ENCODE data around the gene CDH4. TPM values are rescaled to one million over a fixed set of nuclear protein-coding genes. Genes with fewer than 3 reads are reported as not detected.

Gene CDH4
- polyA plus RNA-seq, 1 donor: 1.7 TPM

GRCh38 chr20:61760321-61760720 lies 508.3 kb downstream of the CDH4 start:
- Histone ChIP-seq H3K4me1 (ENCODE audit: control insufficient read depth, insufficient read depth, low read length) (no peaks in the 10 kb centered on the region), H3K27me3 (ENCODE audit: control insufficient read depth, insufficient read depth, low read length) (no peaks in the 10 kb centered on the region), H3K36me3 (ENCODE audit: control insufficient read depth, insufficient read depth, low read length) (no peaks in the 10 kb centered on the region), H3K9me3 (ENCODE audit: control insufficient read depth, low read depth, low read length) (no peaks in the 10 kb centered on the region), H3K27ac (ENCODE audit: low read length) (no peak overlapping the region), H3K4me3 (ENCODE audit: low read length) (no peak overlapping the region)
- DNase-seq: no peak
- no CpG with 5 or more reads among the region's 11 CpGs for WGBS (ENCODE audit: insufficient coverage, low lambda C conversion rate)

GRCh38 chr20:61760731-61761130 lies 508.7 kb downstream of the CDH4 start:
- H3K36me3 ChIP-seq (ENCODE audit: control insufficient read depth, insufficient read depth, low read length): no peaks in the 10 kb centered on the region
- no peaks in the 10 kb centered on the region for H3K9me3 ChIP-seq (ENCODE audit: control insufficient read depth, low read depth, low read length)
- H3K4me3 ChIP-seq (ENCODE audit: low read length): no peak overlapping the region
- no peaks in the 10 kb centered on the region for H3K4me1 ChIP-seq (ENCODE audit: control insufficient read depth, insufficient read depth, low read length)
- no peak for DNase-seq
- no peaks in the 10 kb centered on the region for H3K27me3 ChIP-seq (ENCODE audit: control insufficient read depth, insufficient read depth, low read length)
- WGBS (ENCODE audit: insufficient coverage, low lambda C conversion rate): 93% methylated on average over 4 of the region's 7 CpGs
- no peak overlapping the region for H3K27ac ChIP-seq (ENCODE audit: low read length)

GRCh38 chr20:61761453-61762166 lies 509.5 kb downstream of the CDH4 start:
- H3K27ac ChIP-seq (ENCODE audit: low read length): no peak overlapping the region
- no CpG with 5 or more reads among the region's 25 CpGs for WGBS (ENCODE audit: insufficient coverage, low lambda C conversion rate)
- no peak for DNase-seq
- no peaks in the 10 kb centered on the region for H3K4me1 ChIP-seq (ENCODE audit: control insufficient read depth, insufficient read depth, low read length)
- H3K36me3 ChIP-seq (ENCODE audit: control insufficient read depth, insufficient read depth, low read length): no peaks in the 10 kb centered on the region
- H3K9me3 ChIP-seq (ENCODE audit: control insufficient read depth, low read depth, low read length): no peaks in the 10 kb centered on the region
- no peaks in the 10 kb centered on the region for H3K27me3 ChIP-seq (ENCODE audit: control insufficient read depth, insufficient read depth, low read length)
- no peak overlapping the region for H3K4me3 ChIP-seq (ENCODE audit: low read length)

- 100% methylated on average over 1 of the region's 7 CpGs for WGBS (ENCODE audit: insufficient coverage, low lambda C conversion rate)
- no peak overlapping the region for H3K4me3 ChIP-seq (ENCODE audit: low read length)
- H3K27me3 ChIP-seq (ENCODE audit: control insufficient read depth, insufficient read depth, low read length): no peaks in the 10 kb centered on the region
- no peak for DNase-seq
- no peak overlapping the region for H3K27ac ChIP-seq (ENCODE audit: low read length)
- no peaks in the 10 kb centered on the region for H3K4me1 ChIP-seq (ENCODE audit: control insufficient read depth, insufficient read depth, low read length)
- no peaks in the 10 kb centered on the region for H3K9me3 ChIP-seq (ENCODE audit: control insufficient read depth, low read depth, low read length)
- no peaks in the 10 kb centered on the region for H3K36me3 ChIP-seq (ENCODE audit: control insufficient read depth, insufficient read depth, low read length)
Measured at GRCh38 chr20:61762167-61762710, 510.2 kb downstream of the CDH4 start.

GRCh38 chr20:61762886-61763739 lies 511.1 kb downstream of the CDH4 start:
- no peak overlapping the region for H3K4me3 ChIP-seq (ENCODE audit: low read length)
- WGBS (ENCODE audit: insufficient coverage, low lambda C conversion rate): no CpG with 5 or more reads among the region's 20 CpGs
- H3K4me1 ChIP-seq (ENCODE audit: control insufficient read depth, insufficient read depth, low read length): no peaks in the 10 kb centered on the region
- no peak for DNase-seq
- H3K27me3 ChIP-seq (ENCODE audit: control insufficient read depth, insufficient read depth, low read length): no peaks in the 10 kb centered on the region
- H3K27ac ChIP-seq (ENCODE audit: low read length): no peak overlapping the region
- H3K9me3 ChIP-seq (ENCODE audit: control insufficient read depth, low read depth, low read length): no peaks in the 10 kb centered on the region
- no peaks in the 10 kb centered on the region for H3K36me3 ChIP-seq (ENCODE audit: control insufficient read depth, insufficient read depth, low read length)

GRCh38 chr20:61763740-61764400 lies 511.8 kb downstream of the CDH4 start:
- no peak overlapping the region for H3K4me3 ChIP-seq (ENCODE audit: low read length)
- no peaks in the 10 kb centered on the region for H3K27me3 ChIP-seq (ENCODE audit: control insufficient read depth, insufficient read depth, low read length)
- H3K4me1 ChIP-seq (ENCODE audit: control insufficient read depth, insufficient read depth, low read length): no peaks in the 10 kb centered on the region
- DNase-seq: no peak
- no peak overlapping the region for H3K27ac ChIP-seq (ENCODE audit: low read length)
- 100% methylated on average over 2 of the region's 18 CpGs for WGBS (ENCODE audit: insufficient coverage, low lambda C conversion rate)
- H3K36me3 ChIP-seq (ENCODE audit: control insufficient read depth, insufficient read depth, low read length): no peaks in the 10 kb centered on the region
- H3K9me3 ChIP-seq (ENCODE audit: control insufficient read depth, low read depth, low read length): no peaks in the 10 kb centered on the region

GRCh38 chr20:61764471-61765025 lies 512.5 kb downstream of the CDH4 start:
- Histone ChIP-seq H3K27ac (ENCODE audit: low read length) (no peak overlapping the region), H3K4me1 (ENCODE audit: control insufficient read depth, insufficient read depth, low read length) (no peaks in the 10 kb centered on the region), H3K27me3 (ENCODE audit: control insufficient read depth, insufficient read depth, low read length) (no peaks in the 10 kb centered on the region), H3K9me3 (ENCODE audit: control insufficient read depth, low read depth, low read length) (no peaks in the 10 kb centered on the region), H3K4me3 (ENCODE audit: low read length) (no peak overlapping the region), H3K36me3 (ENCODE audit: control insufficient read depth, insufficient read depth, low read length) (no peaks in the 10 kb centered on the region)
- no peak for DNase-seq
- WGBS (ENCODE audit: insufficient coverage, low lambda C conversion rate): 84% methylated on average over 5 of the region's 17 CpGs

GRCh38 chr20:61765081-61765870 lies 513.2 kb downstream of the CDH4 start:
- Histone ChIP-seq H3K4me1 (ENCODE audit: control insufficient read depth, insufficient read depth, low read length) (no peaks in the 10 kb centered on the region), H3K9me3 (ENCODE audit: control insufficient read depth, low read depth, low read length) (no peaks in the 10 kb centered on the region), H3K4me3 (ENCODE audit: low read length) (no peak overlapping the region), H3K27ac (ENCODE audit: low read length) (no peak overlapping the region), H3K36me3 (ENCODE audit: control insufficient read depth, insufficient read depth, low read length) (no peaks in the 10 kb centered on the region), H3K27me3 (ENCODE audit: control insufficient read depth, insufficient read depth, low read length) (no peaks in the 10 kb centered on the region)
- WGBS (ENCODE audit: insufficient coverage, low lambda C conversion rate): no CpG with 5 or more reads among the region's 16 CpGs
- no peak for DNase-seq

GRCh38 chr20:61765871-61766654 lies 514.0 kb downstream of the CDH4 start:
- H3K4me1 ChIP-seq (ENCODE audit: control insufficient read depth, insufficient read depth, low read length): no peaks in the 10 kb centered on the region
- H3K27ac ChIP-seq (ENCODE audit: low read length): no peak overlapping the region
- no peaks in the 10 kb centered on the region for H3K27me3 ChIP-seq (ENCODE audit: control insufficient read depth, insufficient read depth, low read length)
- DNase-seq: no peak
- no peaks in the 10 kb centered on the region for H3K9me3 ChIP-seq (ENCODE audit: control insufficient read depth, low read depth, low read length)
- no CpG with 5 or more reads among the region's 12 CpGs for WGBS (ENCODE audit: insufficient coverage, low lambda C conversion rate)
- H3K4me3 ChIP-seq (ENCODE audit: low read length): no peak overlapping the region
- H3K36me3 ChIP-seq (ENCODE audit: control insufficient read depth, insufficient read depth, low read length): no peaks in the 10 kb centered on the region
